Retinal pigment epithelial cell (primary cell): ENCODE measurements around the gene METRN.

Experiments used
- DNase-seq: peaks from one replicate; pipeline ENCODE4 v3.0.0-alpha.2; 2010; ENCODE audit warnings: low read depth
- H3K4me3 ChIP-seq: 2 replicates; pipeline ENCODE4 v1.5.1; 2011; ENCODE audit warnings: mild to moderate bottlenecking, low read length, control low read depth, moderate library complexity
- CTCF ChIP-seq: conservative IDR thresholded peaks from 2 replicates; pipeline ENCODE4 v1.5.1; 2011; ENCODE audit warnings: low read depth, low read length, control low read depth, inconsistent platforms

METRN gene

DNA sequence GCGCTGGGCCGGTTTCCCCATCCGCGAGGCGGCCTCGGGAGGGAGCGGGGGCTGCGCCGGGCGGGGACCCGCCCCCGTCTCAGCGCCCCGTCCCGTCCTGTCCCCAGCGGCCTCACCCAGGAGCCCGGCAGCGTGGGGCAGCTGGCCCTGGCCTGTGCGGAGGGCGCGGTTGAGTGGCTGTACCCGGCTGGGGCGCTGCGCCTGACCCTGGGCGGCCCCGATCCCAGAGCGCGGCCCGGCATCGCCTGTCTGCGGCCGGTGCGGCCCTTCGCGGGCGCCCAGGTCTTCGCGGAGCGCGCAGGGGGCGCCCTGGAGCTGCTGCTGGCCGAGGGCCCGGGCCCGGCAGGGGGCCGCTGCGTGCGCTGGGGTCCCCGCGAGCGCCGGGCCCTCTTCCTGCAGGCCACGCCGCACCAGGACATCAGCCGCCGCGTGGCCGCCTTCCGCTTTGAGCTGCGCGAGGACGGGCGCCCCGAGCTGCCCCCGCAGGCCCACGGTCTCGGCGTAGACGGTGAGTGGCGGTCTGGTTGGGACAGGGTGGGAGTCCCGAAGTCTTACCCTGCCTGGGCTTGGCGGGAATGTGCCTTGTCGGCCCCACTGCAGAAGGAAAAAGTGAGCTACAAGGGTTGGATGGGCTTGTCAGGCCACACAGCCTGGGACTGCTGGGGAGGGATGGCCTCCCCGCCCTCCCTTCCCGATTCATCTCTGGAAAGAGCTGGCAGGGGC, 720 bp downstream of the METRN start:
- TF ChIP-seq CTCF = no peak
- DNase-seq = no peak
- H3K4me3 ChIP-seq = peak overlapping the region; percentile 57

GRCh38 chr16:716200-716568, 1.3 kb downstream of the METRN start:
- peak overlapping the region; percentile 57 for H3K4me3 ChIP-seq
- peak; percentile 1 for TF ChIP-seq CTCF
- no peak for DNase-seq

DNA sequence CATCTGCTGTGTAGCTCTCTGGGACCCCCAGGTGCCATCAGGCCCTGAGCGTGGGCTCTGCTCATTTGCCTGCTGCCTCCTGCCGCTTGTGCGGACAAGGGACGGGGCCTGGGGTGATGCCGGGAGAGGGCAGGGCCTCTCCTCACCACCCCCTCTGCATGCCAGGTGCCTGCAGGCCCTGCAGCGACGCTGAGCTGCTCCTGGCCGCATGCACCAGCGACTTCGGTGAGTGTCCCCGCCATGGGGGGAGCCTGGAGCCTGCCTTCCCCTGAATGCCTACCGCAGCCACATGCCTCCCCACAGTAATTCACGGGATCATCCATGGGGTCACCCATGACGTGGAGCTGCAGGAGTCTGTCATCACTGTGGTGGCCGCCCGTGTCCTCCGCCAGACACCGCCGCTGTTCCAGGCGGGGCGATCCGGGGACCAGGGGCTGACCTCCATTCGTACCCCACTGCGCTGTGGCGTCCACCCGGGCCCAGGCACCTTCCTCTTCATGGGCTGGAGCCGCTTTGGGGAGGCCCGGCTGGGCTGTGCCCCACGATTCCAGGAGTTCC, 1.9 kb downstream of the METRN start:
- no peak for DNase-seq
- no peak for TF ChIP-seq CTCF
- peak overlapping the region; percentile 57 for H3K4me3 ChIP-seq

DNA sequence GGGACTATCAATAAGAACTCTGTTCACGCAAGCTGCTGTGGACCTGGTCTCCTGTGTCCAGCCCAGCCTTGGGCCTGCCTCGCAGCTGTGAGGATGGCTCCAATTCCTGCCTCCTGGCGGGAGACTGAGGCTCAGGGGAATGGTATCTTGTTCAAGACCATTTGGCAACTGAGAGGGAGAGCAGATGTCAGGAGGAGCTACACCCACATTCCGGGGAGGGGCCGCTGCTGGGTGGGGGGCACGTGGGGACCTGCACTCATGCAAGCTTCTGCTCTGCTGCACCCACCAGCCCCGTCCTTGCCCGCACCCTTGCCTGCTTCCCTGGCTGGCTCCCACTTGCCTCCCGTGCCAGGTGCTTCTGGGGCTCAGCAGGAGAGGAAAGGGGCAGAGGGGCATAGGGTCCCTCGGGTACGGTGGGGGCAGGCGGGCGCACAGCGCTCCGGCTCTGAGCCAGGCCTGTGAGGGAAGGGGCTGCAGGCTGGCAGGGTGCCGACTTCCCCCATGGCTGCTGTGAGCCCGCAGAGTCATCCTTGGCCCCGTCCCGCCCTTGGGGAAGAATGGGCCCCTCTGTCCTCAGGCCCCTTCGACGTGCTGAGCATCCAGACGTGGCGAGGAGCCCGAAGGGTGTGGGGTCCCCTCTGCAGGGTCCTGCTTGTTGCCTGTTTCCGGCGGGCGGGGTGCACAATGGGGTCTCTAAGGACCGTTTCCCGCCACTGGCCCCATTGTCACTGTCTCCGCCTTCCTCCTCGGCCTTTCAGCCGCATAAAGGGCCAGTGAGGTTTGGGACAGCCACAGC, 2.7 kb downstream of the METRN start:
- no peak overlapping the region for H3K4me3 ChIP-seq
- TF ChIP-seq CTCF = no peak
- no peak for DNase-seq

- DNase-seq = no peak
- no peak overlapping the region for H3K4me3 ChIP-seq
- TF ChIP-seq CTCF = no peak
These were observed 3.5 kb downstream of the METRN start for GRCh38 chr16:718389-718788.

DNA sequence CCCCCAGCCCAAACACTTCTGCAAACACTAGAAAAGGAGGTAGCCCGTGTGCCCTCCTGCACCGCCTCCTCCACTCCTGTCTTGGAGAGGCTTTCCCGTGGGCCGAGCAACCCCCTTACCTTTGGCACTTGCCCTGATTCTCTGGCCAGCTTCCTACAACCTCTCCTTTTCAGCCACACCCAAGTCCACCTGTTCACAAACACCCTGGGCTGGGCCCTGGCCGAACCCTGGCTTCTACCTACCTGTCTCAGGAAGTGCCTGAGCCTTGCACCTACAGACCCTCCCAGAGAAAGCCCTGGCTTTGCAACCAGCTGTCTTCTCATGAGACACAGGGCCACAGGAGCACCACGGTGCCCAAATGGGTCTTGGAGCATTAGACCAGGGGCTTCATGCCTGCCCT, 4.0 kb downstream of the METRN start:
- TF ChIP-seq CTCF = no peak
- no peak for DNase-seq
- no peak overlapping the region for H3K4me3 ChIP-seq
